Putamen (tissue), 1 donor: ENCODE data around the gene TMEM18.

Experiments
- DNase-seq: peaks from one replicate; pipeline ENCODE4 v3.0.0-alpha.2; 2016; ENCODE audit warnings: low spot score

The TMEM18 gene

DNA sequence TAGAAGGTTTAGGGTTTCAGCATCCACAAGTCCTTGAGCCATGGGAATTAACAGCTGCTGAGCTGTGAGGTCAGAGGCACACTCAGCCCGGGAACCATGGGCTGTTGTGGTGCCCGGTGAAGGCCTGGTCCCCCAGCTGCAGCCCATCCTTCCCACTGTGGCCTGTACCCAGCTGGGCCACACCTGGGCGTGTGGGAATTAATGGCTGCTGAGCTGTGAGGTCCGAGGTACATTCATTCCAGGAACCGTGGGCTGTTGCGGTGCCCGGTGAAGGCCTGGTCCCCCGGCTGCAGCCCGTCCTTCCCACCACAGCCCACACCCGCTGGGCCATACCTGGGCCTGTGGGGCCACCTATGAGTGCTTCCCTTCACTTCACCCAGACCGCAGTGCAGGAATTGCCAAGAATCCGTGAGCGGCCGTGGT is 25.2 kb downstream of the TMEM18 start:
- no peak for DNase-seq

DNA sequence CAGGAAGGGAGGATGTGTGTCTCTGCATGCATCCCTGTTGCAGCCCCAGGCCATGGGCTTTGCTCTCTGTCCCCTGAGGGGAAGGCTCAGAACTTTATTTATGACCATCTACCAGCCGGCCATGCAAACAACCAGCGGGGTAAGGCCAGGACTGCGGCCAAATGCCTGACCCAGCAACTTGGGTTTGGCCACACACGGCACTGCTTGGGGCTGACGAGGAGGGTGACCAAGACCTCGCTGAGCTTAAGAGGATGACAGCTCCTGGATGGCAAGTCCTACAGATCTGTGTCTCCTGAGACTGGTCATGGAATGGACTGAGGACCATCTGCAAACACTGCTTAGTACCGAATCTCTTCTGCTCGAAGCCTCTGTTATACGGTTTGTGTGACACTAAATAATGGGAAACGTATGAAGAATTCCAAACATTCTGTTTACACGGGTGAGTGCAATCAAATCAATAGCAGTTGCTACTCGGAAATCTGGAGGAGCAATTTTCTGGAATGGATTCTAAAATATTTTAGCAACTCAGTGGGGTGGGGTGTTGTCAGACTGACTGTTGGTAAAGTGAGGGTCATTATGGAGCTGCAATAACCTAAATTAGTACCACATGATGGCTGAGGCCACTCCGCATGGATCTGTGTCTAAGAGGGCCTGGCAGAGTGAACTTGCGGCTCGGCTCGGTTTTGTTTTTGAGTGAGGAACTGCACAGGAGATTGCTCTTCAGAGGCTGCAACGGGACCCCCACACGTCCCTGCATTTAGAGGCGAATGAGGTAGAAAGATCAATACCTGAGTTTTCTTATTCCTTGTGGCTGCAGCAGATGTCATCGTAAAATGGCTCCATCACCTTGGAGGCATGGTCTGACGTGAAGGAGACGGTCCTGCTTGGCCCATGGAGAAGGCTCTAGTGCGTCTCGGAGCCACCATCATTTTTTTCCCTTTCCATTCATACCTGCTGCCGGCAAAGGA is 26.6 kb downstream of the TMEM18 start:
- DNase-seq, result no peak

DNA sequence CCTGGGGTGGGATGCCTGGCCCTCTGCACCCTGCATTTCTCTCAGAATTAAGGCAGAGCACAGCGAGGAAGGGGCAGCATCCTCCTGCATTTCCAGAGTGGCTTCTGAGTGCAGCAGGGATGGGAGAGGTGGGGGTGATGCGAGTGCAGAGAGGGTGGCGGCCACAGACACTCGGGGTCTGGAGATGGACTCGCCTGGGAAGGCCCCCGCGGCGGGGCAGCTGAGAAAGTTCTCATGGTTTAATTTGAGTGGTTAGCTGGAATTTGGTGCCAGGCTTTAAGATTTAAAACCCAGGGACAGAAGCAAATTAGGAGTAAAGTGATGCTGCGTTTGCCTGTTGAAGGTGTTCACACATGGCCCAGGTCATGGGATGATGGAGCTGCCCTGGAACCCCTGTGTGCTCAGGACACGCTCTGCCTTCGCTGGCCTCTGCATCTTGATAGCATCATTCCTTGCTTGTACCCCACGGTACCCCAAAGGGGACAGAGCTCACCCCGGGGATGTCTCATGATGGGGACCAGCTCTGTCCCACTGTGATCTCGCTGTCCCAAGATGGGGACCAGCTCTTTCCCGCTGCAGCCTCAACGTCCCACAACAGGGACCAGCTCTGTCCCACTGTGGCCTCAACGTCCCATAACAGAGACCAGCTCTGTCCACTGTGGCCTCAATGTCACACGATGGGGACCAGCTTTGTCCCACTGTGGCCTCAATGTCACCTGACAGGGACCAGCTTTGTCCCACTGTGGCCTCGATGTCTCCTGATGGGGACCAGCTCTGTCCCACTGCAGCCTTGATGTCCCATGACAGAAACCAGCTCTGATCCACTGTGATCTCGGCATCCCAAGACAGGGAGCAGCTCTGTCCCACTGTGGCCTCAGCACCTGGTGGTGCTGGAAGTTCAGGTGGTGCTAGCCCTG is 27.5 kb downstream of the TMEM18 start:
- DNase-seq, result no peak

GRCh38 chr2:648476-649424 is 28.5 kb downstream of the TMEM18 start:
- no peak for DNase-seq

GRCh38 chr2:647691-648231 is 29.4 kb downstream of the TMEM18 start:
- DNase-seq, result no peak

DNA sequence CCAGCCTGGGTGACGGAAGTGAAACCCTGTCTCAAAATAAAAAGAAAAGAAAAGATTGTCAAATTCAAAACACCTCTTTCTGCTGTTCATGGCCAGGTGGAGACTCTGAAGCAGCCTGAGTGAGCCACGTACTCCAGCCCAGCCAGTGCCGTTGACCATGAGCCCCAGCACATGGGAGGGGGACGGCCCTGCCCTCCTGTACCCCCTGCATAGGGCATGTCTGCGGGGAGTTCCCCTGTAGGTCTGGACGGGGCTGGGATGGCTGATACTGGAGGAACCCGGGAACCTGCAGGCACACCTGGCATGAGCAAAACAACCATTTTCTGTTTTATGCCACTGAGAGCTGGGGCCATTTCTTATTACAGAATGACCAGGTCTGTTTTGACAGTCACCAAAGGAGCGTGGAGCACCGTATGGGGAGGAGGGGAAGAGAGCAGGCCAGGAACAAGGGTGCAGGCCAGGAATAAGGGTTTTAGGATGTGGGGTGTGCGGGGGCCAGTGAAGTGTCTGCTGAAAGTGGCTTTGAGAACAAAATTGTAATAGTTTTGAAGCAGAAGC is 30.1 kb downstream of the TMEM18 start:
- DNase-seq, result no peak

- no peak for DNase-seq
These were observed 32.3 kb downstream of the TMEM18 start for GRCh38 chr2:644871-645270.

GRCh38 chr2:643761-644160 is 33.4 kb downstream of the TMEM18 start:
- DNase-seq, result no peak

DNA sequence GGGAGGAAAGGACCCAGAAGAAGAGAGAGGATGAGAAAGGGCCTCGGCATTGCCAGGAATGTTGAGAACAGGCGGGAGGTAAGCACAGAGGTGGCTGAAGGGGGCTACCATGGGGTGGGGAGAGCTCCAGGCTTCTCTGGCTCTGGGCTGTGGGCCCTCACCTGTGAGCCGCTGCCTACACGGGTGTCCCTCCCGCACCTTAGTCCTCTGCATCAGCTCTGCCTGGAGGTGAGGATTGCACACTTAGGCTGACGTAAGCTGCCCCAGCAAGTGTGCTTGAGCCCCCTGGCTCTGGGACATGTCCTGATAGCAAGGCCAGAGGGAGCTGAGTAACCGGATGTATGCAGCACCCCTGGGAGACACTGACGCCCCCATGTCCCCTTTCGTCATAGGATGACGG is 33.9 kb downstream of the TMEM18 start:
- no peak for DNase-seq

GRCh38 chr2:641872-642815 is 35.1 kb downstream of the TMEM18 start:
- no peak for DNase-seq

- no peak for DNase-seq
These were observed 35.9 kb downstream of the TMEM18 start for GRCh38 chr2:641164-641871.

DNA sequence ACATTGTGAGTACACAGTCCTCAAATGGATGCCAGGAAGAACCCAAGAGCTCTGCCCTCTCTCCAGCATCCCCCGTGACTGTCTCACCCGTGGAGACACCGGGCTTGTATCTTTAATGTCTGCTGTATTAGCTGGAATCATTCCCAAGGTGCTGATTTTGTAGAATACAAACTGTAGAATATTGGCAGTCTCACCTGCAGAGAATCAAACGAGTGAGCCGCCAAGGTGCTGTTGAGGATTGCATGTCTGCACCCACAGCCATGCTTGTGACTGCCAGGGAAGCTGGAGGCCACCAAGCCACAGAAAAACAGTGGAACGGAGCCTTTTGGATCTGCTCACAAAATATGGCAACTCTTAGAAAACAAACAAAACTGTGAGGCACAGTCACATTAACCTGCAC is 37.5 kb downstream of the TMEM18 start:
- no peak for DNase-seq

DNA sequence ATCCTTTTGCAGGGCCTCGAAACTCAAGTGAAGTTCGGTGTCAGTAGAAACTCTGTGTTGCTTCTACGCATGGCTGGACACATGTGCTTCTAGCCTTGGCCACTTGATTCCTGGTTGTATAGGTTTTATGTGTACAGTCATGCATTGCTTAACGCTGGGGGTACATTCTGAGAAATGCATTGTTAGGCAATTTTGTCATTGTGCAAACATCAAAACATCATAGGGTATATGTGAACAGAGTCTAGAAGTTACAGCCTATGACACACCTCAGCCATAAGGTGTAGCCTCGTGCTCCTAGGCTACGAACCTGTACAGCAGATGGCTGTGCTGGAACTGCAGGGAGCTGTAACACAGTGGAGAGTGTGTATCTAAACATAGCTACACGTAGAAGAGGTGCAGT is 39.4 kb downstream of the TMEM18 start:
- no peak for DNase-seq

- no peak for DNase-seq
These were observed 39.8 kb downstream of the TMEM18 start for GRCh38 chr2:637406-637776.

- peak; percentile 53 for DNase-seq
These were observed 40.4 kb downstream of the TMEM18 start for GRCh38 chr2:636641-637405.

DNA sequence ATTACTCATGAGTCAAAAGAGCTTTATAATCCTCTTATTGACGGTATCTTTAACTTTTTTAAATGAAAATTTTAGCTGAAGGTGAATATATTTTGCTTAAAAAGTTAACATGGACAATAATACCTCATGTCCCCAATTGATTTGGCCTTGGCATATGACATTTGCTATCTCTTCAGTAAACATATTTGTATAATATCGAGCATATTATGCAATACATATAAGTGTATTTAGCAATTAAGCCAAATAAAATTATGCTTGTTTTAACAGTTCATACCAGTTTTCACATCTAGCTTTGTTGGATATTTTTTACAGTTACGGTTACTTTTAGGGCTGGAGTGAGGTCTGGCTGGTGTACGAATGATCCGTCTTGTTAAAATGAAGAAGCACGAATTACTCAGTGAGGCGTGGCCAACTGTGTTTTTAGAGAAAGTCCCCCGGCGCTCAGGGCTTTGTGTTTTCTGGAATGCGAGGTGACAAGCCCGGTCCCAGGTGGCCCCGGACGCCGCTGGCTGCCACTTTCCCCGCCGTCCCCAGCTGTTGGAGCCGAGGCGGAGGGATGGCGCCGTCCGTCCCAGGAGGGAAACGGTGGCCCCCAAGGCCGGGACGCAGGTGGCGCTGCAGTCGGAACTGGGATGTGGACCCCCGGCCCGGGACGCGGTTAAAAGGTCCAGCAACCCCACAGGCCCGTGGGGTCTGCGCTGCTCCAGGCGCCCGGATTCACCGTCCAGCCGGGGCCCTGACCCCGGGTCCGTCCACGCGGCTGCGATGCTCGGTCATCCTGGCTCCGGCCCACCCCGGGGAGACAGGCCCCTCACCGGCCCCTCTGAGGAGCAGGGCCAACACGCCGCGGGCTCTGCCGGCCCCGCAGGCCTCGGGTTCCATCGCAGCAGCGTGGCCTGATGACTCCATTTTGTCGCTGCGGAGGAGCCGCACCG is 41.3 kb downstream of the TMEM18 start:
- DNase-seq, result no peak

DNA sequence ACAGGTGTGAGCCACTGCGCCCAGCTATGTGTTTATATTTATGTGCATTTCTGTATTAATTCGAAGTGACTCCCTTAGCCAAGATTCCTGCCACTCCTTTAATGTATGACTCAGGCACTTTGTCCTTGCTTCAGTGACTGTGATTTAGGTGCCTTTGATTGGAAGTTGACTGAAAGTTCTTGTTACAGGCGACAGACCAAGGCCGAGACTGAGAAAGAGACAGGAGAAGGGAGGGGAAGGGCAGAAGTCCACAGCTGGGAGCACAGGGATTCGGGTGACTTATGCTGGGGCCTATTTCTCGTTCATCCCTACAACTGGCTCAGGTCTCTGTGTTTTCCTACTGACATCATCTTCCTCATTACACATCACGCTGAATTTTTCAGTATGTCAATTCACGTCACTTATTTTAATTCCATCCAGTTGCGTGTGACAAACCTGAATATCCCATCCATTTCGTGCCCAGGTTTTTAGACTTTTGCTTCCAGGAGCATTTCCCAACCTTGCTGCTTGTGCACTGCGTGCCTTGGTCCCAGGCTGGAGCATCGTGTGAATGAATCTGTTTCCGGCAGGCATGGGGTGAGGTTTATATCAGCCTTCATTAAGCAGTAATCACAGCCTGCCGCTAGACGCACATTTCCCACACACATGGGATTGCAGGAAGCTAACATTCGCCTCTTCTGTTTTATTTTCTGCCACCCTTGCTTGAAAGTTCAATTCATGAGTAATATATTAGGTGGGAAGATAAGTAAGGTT is 42.4 kb downstream of the TMEM18 start:
- no peak for DNase-seq
